Activated CD4-positive, CD25-positive, alpha-beta regulatory T cell treated with anti-CD3 and anti-CD28 coated beads, Interleukin-2, amount 50 U/mL, for 16 hours (primary cell): ENCODE data around the gene DCAF8L2.
"Not testable (repeated sequence)": the region's sequence is repeated elsewhere in the genome, so short reads cannot be mapped to it uniquely, and the experiment has no call there.

Experiments used
- DNase-seq: peaks from one replicate; pipeline ENCODE4 v3.0.0-alpha.2; 2020; ENCODE audit warnings: low read depth, low spot score

Gene DCAF8L2

DNA sequence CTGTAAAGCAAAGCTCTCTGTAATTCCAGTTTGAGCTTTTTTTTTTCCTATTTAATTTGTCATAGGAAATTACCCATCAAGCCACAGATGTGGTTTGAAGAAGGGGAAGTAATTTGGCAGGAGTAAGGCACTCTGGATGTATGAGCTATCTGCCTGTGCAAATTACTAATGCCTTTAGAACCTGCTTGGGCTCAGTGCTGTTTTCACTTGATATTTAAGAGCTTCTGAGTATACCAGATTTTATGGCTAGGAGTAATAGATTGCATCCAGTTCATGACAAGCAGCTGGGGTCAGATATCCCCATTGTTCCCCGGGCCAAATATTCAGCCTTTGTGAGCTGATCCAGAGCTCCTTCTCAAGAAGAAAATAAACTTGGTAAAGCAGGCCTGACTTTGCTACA lies 89.1 kb downstream of the DCAF8L2 start:
- no peak for DNase-seq

GRCh38 chrX:27680726-27681125 lies 90.6 kb downstream of the DCAF8L2 start:
- DNase-seq = no peak

DNA sequence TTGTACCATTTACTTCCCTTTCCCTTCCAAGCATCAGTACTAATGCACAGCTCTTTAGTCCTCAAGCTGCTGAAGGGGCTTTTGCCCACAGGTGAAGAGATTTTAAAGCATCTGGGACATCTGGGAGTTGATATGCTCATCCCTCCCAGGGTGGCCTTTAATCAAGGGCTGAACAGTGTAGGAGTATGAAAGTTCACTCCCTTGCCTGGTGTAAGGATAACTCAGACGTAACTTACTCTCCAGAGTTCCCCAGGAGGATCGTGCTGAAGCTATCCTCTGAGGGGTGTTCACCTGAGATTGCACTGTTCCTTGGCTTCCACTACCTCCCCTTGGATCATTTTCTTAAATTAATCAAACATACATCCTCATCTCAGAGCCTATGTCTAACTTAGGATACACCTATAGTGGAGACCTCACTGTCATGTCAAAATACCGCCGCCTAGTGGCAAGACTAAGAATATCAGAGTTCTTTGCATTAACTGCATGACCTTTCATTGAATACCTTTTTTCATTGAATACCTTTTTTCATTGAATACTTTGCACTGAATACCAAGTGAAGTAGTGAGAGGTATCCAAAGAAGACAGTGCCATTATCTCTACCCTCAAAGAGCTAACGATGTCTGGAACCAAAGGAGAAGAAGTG lies 93.5 kb downstream of the DCAF8L2 start:
- not testable (repeated sequence) for DNase-seq

DNA sequence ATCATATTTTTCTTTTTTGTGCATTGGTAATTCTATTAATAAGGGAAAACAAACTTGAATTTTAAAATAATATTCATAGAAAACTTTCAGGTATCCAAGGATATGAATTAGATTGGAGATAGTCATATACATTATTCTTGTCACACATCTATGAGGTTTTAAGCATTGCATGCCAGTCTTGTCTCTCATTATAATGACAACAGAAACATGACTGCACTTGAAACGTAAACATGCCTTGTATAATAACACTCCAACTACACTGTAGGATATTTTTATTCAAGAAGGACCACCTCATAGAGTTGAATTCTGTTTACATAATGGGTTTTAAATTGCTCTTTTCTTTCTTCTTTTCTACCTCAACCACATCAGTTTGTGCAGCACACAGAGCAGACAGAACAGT lies 104.5 kb downstream of the DCAF8L2 start:
- DNase-seq = no peak

GRCh38 chrX:27706526-27706925 lies 116.4 kb downstream of the DCAF8L2 start:
- no peak for DNase-seq

- no peak for DNase-seq
Observed at GRCh38 chrX:27715610-27716009, 125.5 kb downstream of the DCAF8L2 start.

DNA sequence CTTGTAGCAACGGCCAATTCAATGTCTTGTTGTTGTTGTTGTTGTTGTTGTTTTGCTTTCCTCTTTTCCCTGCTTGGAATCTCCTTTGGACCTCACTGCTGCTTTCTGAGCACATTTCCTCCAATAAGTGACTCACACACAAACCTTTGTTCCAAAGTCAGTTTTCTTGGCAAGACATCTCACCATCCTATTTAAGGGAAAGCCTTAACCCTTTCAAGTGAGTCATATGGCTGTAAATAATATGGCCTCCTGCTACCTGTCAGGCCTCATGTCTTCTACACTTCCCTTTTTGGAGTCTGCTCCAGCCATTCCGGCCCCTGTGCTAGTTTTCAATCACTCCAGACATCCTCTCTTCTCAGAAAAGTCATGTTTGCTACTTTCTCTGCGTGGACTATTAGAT lies 138.1 kb downstream of the DCAF8L2 start:
- no peak for DNase-seq

GRCh38 chrX:27731962-27732361 lies 141.8 kb downstream of the DCAF8L2 start:
- DNase-seq = no peak

DNA sequence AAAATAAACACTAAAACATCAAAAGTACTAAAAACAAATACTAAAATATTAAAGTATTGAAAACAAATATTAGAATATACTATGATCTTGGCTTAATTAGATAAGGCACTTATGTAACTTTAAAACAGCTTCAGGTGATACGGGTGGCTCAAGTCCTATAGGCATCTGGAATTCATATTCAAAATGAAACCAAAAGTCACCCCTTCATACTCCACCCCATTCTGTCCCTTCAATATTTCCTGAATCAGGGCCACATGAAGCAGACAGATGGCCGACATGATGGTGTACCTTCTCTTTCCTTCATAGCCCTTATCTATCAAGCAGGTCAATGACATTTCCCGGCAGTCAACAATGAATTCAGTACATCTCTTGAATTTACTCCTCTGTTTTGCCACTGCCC lies 145.8 kb downstream of the DCAF8L2 start:
- DNase-seq = no peak

DNA sequence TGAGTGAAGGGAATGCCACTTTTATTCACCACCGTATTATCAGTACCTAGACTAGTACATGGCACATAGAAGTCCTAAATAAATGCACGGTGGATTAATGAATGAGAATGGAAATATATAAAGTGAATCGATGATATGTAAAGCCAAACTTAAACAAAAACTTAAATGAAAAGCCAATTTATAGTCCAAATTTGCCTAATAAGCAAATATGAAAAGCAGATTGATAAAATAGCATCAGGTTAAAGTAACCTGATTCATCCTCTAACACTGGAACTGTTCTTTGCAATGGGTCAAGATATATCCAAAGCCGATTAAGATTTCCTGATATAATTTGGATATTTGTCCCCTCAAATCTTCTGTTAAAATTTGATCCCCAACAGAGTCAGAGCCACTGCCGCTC lies 150.8 kb downstream of the DCAF8L2 start:
- no peak for DNase-seq

DNA sequence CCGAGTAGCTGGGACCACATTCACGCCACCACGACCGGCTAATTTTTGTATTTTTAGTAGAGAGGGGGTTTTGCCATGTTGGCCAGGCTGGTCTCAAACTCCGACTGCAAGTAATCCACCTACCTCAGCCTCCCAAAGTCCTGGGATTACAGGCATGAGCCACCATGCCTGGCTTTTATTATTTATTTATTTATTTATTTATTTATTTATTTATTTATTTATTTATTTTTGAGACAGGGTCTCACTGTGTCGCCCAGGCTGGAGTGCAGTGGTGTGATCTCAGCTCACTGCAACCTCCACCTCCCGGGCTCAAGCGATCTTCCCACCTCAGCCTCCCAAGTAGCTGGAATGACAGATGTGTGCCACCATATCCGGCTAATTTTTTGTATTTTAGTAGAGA lies 153.4 kb downstream of the DCAF8L2 start:
- not testable (repeated sequence) for DNase-seq

- no peak for DNase-seq
Observed at GRCh38 chrX:27746516-27746915, 156.4 kb downstream of the DCAF8L2 start.

- DNase-seq = not testable (repeated sequence)
Observed at GRCh38 chrX:27750298-27750697, 160.2 kb downstream of the DCAF8L2 start.

DNA sequence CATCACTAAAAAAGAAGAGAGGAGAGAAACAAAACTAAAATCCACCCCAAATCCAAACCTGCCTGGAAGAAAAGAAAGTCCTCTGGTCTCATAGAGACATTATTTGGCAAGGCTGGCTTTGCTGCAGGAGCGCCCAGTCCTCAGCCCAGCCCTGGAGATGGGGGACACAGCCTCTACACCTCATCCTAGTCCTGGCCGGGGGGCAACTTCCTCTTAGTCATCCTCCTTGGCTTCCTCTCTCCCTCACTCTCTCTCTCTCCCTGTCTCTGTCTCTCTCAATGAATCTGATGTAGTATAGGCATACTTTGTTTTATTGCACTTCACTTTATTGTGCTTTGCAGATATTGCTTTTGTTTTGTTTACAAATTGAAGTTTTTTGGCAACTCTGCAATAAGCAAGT lies 161.8 kb downstream of the DCAF8L2 start:
- DNase-seq = no peak

GRCh38 chrX:27765718-27766117 lies 175.6 kb downstream of the DCAF8L2 start:
- no peak for DNase-seq

- DNase-seq = no peak
Observed at GRCh38 chrX:27767387-27767786, 177.2 kb downstream of the DCAF8L2 start.

DNA sequence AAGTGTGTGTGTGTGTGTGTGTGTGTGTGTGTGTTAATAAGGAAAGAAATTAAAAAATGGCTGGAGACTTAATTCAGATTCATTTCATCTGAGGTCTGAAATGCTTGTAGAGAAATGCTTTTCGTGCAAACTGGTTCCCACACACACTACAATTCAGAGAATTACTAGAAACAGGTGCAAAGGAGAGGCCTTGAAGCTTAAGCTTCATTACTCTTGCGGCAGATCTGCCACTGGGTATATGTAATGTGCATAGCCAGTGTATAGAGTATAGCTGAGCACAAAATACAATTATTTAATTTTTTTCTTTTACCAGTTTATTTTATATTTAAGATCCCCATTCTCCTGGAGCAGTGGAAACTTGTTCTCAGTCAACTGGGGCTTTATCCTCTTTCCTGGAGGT lies 185.8 kb downstream of the DCAF8L2 start:
- DNase-seq = no peak

GRCh38 chrX:27796640-27797257 lies 206.6 kb downstream of the DCAF8L2 start:
- DNase-seq = no peak

DNA sequence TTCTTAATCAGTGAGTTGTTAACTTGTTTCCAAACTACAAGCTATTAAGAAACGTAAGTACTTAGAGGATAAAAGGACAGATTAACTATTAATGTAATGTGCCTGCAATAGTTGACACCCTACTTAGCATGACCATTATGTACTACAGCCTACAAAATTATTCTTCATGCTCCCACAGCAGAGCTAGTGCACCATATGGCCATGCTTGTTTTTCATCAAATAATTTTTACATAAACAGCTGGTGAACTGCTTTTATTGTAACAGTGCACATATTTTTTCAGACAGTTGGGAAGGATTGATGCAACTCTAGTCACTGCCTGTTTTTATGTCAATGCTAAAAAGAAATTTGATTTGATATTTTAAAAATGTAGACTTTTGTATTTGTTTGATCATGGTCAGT lies 207.4 kb downstream of the DCAF8L2 start:
- no peak for DNase-seq
